H1 (cell line): ENCODE data around the gene SLC47A2. TPM values are rescaled to one million over a fixed set of nuclear protein-coding genes. Genes with fewer than 3 reads are reported as not detected.

Experiments
- CTCF ChIA-PET: fragments of 300-600 bp; sonication (Branson Sonifier 250); formaldehyde crosslinking; loops from one replicate; lab custom pipeline; 2021; ENCODE audit not compliant: partially characterized antibody; lab: Charles Lee
- POLR2A ChIA-PET: fragments of 300-600 bp; sonication (Branson Sonifier 250); formaldehyde crosslinking; loops from one replicate; lab custom pipeline; 2021; ENCODE audit warnings: inconsistent platforms; ENCODE audit not compliant: partially characterized antibody; lab: Charles Lee
- DNase-seq, 2 experiments: peaks; one replicate each; pipeline versions ENCODE4 v3.0.0 to v3.0.0-alpha.2; 2010 to 2022; ENCODE audit warnings: low spot score in 2 of 2, low read depth in 1 of 2, mixed read lengths in 1 of 2
- FAIRE-seq: peaks from 2 replicates; lab custom pipeline; 2011; peaks lifted over from hg19 to GRCh38; lab: Jason Lieb, UNC
- H2AFZ ChIP-seq: 2 replicates; pipeline ENCODE4 v1.8.1; 2012; ENCODE audit warnings: low read length, inconsistent platforms
- H2AK5ac ChIP-seq: 2 replicates; pipeline ENCODE4 v1.6.1; 2013; ENCODE audit warnings: low read depth, low read length
- H2BK120ac ChIP-seq: replicated peaks from 2 replicates; pipeline ENCODE3; 2013; ENCODE audit warnings: low read depth, low read length, inconsistent platforms
- H2BK12ac ChIP-seq: 2 replicates; pipeline ENCODE4 v1.6.1; 2013; ENCODE audit warnings: low read depth, low read length
- H2BK15ac ChIP-seq: 2 replicates; pipeline ENCODE4 v1.6.1; 2013; ENCODE audit warnings: low read length
- H2BK20ac ChIP-seq: 2 replicates; pipeline ENCODE4 v1.6.1; 2013; ENCODE audit warnings: low read length
- H2BK5ac ChIP-seq: 2 replicates; pipeline ENCODE4 v1.6.1; 2013; ENCODE audit warnings: low read depth, low read length
- H3K14ac ChIP-seq: 2 replicates; pipeline ENCODE4 v1.6.1; 2013; ENCODE audit warnings: inconsistent platforms; ENCODE audit not compliant: insufficient read length
- H3K18ac ChIP-seq: 2 replicates; pipeline ENCODE4 v1.6.1; 2013; ENCODE audit warnings: low read length; ENCODE audit errors: extremely low read depth
- H3K23ac ChIP-seq: 2 replicates; pipeline ENCODE4 v1.6.1; 2013; ENCODE audit warnings: inconsistent platforms; ENCODE audit not compliant: insufficient read length
- H3K23me2 ChIP-seq: 2 replicates; pipeline ENCODE4 v1.6.1; 2013; ENCODE audit warnings: low read depth, low read length
- H3K27ac ChIP-seq: 2 replicates; pipeline ENCODE4 v1.6.1; 2011; ENCODE audit warnings: low read depth, low read length, inconsistent platforms
- H3K27me3 ChIP-seq, 4 experiments: replicated peaks in 1 of 4; 1 replicate in 1 of 4; 2 replicates in 3 of 4; pipeline versions ENCODE4 v1.6.1 to v1.8.1; 2011 to 2013; ENCODE audit warnings: low read length in 3 of 4, mild to moderate bottlenecking in 3 of 4, inconsistent platforms in 2 of 4, mixed read lengths in 2 of 4, moderate library complexity in 1 of 4; ENCODE audit not compliant: control insufficient read depth in 3 of 4, insufficient read depth in 3 of 4; ENCODE audit errors: extremely low read depth in 1 of 4
- H3K36me3 ChIP-seq, 4 experiments: 2 replicates each; pipeline versions ENCODE4 v1.6.1 to v1.8.1; 2011 to 2013; ENCODE audit warnings: mild to moderate bottlenecking in 4 of 4, low read length in 3 of 4, moderate library complexity in 2 of 4, control low read depth in 1 of 4, inconsistent platforms in 1 of 4; ENCODE audit not compliant: insufficient read depth in 4 of 4, control insufficient read depth in 2 of 4
- H3K4ac ChIP-seq: replicated peaks from 2 replicates; pipeline ENCODE3; 2013; ENCODE audit warnings: low read length, low read depth, mixed read lengths, inconsistent platforms; ENCODE audit not compliant: insufficient read length
- H3K4me1 ChIP-seq, 4 experiments: replicated peaks in 1 of 4; 1 replicate in 1 of 4; 2 replicates in 3 of 4; pipeline versions ENCODE4 v1.6.1 to v1.8.1; 2011 to 2013; ENCODE audit warnings: low read length in 3 of 4, inconsistent platforms in 2 of 4, mixed read lengths in 1 of 4; ENCODE audit not compliant: insufficient read depth in 4 of 4, control insufficient read depth in 3 of 4
- H3K4me2 ChIP-seq, 2 experiments: 2 replicates each; pipeline versions ENCODE4 v1.6.1 to v1.8.1; 2011 to 2013; ENCODE audit warnings: low read depth in 2 of 2, low read length in 2 of 2, control low read depth in 1 of 2, inconsistent platforms in 1 of 2, mild to moderate bottlenecking in 1 of 2; ENCODE audit not compliant: insufficient read depth in 1 of 2
- H3K4me3 ChIP-seq, 4 experiments: fragments of 200-600, 300-600 bp in 1 of 4; sonication (generic), shearing (Covaris generic), sonication (Bioruptor Twin) in 1 of 4; 2 replicates each; pipeline versions ENCODE4 v1.5.1 to v1.8.1; 2011 to 2016; ENCODE audit warnings: low read length in 4 of 4, low read depth in 3 of 4, control low read depth in 2 of 4, inconsistent platforms in 2 of 4, mild to moderate bottlenecking in 2 of 4, mixed read lengths in 1 of 4, moderate library complexity in 1 of 4; ENCODE audit not compliant: insufficient read depth in 2 of 4; ENCODE audit errors: extremely low read depth in 1 of 4
- H3K56ac ChIP-seq: replicated peaks from 2 replicates; pipeline ENCODE3; 2013; ENCODE audit warnings: low read depth, mild to moderate bottlenecking, mixed read lengths, low read length, inconsistent platforms; ENCODE audit not compliant: insufficient read length
- H3K79me1 ChIP-seq: 2 replicates; pipeline ENCODE4 v1.6.1; 2013; ENCODE audit warnings: low read depth, low read length, control low read depth
- H3K79me2 ChIP-seq, 2 experiments: 2 replicates each; pipeline versions ENCODE4 v1.6.1 to v1.8.1; 2012 to 2013; ENCODE audit warnings: low read length in 2 of 2, mild to moderate bottlenecking in 2 of 2, inconsistent platforms in 1 of 2; ENCODE audit not compliant: insufficient read depth in 2 of 2, control insufficient read depth in 1 of 2
- H3K9ac ChIP-seq, 4 experiments: replicated peaks in 1 of 4; 1 replicate in 1 of 4; 2 replicates in 3 of 4; pipeline versions ENCODE4 v1.6.1 to v1.8.1; 2011 to 2013; ENCODE audit warnings: low read depth in 3 of 4, low read length in 3 of 4, control low read depth in 2 of 4, mild to moderate bottlenecking in 2 of 4, moderate library complexity in 2 of 4, inconsistent platforms in 1 of 4; ENCODE audit errors: extremely low read depth in 1 of 4
- H3K9me3 ChIP-seq, 2 experiments: 2 replicates each; pipeline versions ENCODE4 v1.6.1 to v1.8.1; 2012 to 2013; ENCODE audit warnings: mild to moderate bottlenecking in 2 of 2, moderate library complexity in 2 of 2, control low read depth in 1 of 2, inconsistent platforms in 1 of 2, low read depth in 1 of 2, low read length in 1 of 2, mixed read lengths in 1 of 2; ENCODE audit not compliant: insufficient read depth in 2 of 2
- H4K20me1 ChIP-seq, 2 experiments: replicated peaks in 1 of 2; 2 replicates each; pipeline versions ENCODE3 to v1.8.1; 2011 to 2013; ENCODE audit warnings: inconsistent platforms in 2 of 2, low read length in 2 of 2, mild to moderate bottlenecking in 1 of 2; ENCODE audit not compliant: insufficient read depth in 2 of 2, control insufficient read depth in 1 of 2
- H4K5ac ChIP-seq: 2 replicates; pipeline ENCODE4 v1.6.1; 2013; ENCODE audit warnings: low read length, low read depth, mixed read lengths, inconsistent platforms; ENCODE audit not compliant: insufficient read length
- H4K8ac ChIP-seq: 2 replicates; pipeline ENCODE4 v1.8.0; 2013; ENCODE audit warnings: mild to moderate bottlenecking, moderate library complexity, low read length, inconsistent platforms; ENCODE audit not compliant: insufficient read depth; ENCODE audit errors: extremely low read depth
- H4K91ac ChIP-seq: replicated peaks from 2 replicates; pipeline ENCODE3; 2013; ENCODE audit warnings: low read length, mixed read lengths, inconsistent platforms; ENCODE audit not compliant: insufficient read length
- ASH2L ChIP-seq: fragments of 200-600, 300-600 bp; sonication (generic); IDR thresholded peaks from one replicate; pipeline ENCODE4 v1.7.1; 2017; ENCODE audit warnings: low read length
- CTCF ChIP-seq, 3 experiments: IDR thresholded peaks; 1 replicate in 2 of 3; 2 replicates in 1 of 3; pipeline versions ENCODE4 v1.5.1 to v1.6.1; 2011; ENCODE audit warnings: low read length in 3 of 3, mild to moderate bottlenecking in 3 of 3, inconsistent platforms in 2 of 3, low read depth in 1 of 3, moderate library complexity in 1 of 3; ENCODE audit not compliant: insufficient read depth in 1 of 3; ENCODE audit errors: control extremely low read depth in 1 of 3
- GABPA ChIP-seq: IDR thresholded peaks from 2 replicates; pipeline ENCODE4 v1.6.1; 2011; ENCODE audit warnings: mild to moderate bottlenecking, low read length, moderate library complexity, borderline replicate concordance; ENCODE audit not compliant: insufficient read depth
- RAD21 ChIP-seq, 2 experiments: IDR thresholded peaks in 1 of 2; conservative IDR thresholded peaks in 1 of 2; 2 replicates each; pipeline ENCODE4 v1.6.1; 2011; ENCODE audit warnings: low read depth in 2 of 2, low read length in 2 of 2, improper control_type of control experiment in 1 of 2, inconsistent platforms in 1 of 2, mild to moderate bottlenecking in 1 of 2, moderate library complexity in 1 of 2
- TAF1 ChIP-seq: IDR thresholded peaks from 2 replicates; pipeline ENCODE4 v1.6.1; 2011; ENCODE audit warnings: mild to moderate bottlenecking, low read depth, low read length
- TCF12 ChIP-seq: IDR thresholded peaks from 2 replicates; pipeline ENCODE4 v1.6.1; 2011; ENCODE audit warnings: low read depth, mild to moderate bottlenecking, low read length
- YY1 ChIP-seq: IDR thresholded peaks from 2 replicates; pipeline ENCODE4 v1.6.1; 2011; ENCODE audit warnings: low read depth, mild to moderate bottlenecking, low read length
- WGBS, 2 experiments: shearing (Covaris generic) in 1 of 2; methylation state at CpG; one replicate each; pipeline versions ENCODE4 v1.1.6 to v1.1.7; 2013 to 2015; ENCODE audit warnings: low lambda C conversion rate in 2 of 2, mixed read lengths in 2 of 2, inconsistent platforms in 1 of 2, low coverage in 1 of 2, missing lambda C conversion rate in 1 of 2; ENCODE audit not compliant: insufficient replicate concordance in 2 of 2, insufficient coverage in 1 of 2, insufficient read length in 1 of 2; ENCODE audit errors: extremely low coverage in 1 of 2, missing lambda C conversion rate in 1 of 2; 5-methylcytosine and 5-hydroxymethylcytosine counted together
- polyA plus RNA-seq, 7 experiments: library from polyadenylated mRNA; depleted of rRNA in 3 of 7; stranded (reverse) in 5 of 7; unstranded in 2 of 7; fragments of >200 nt in 5 of 7; fragments of 200-250 nt in 2 of 7; gene quantifications; 1 replicate in 5 of 7; 2 replicates in 1 of 7; 4 replicates in 1 of 7; pipeline versions ENCODE4 v1.2.1 to v1.2.3, GENCODE V29; 2011 to 2013; ENCODE audit warnings: missing spikeins in 2 of 7, mixed read lengths in 2 of 7
- total RNA-seq: library from RNA; stranded (reverse); fragmentation: NEBNext Ultra II Directional; extraction: Animal tissue kit (Norgen Biotek cat#: 25700); gene quantifications from 2 replicates; pipeline ENCODE4 v1.2.1, GENCODE V29; 2021

The SLC47A2 gene
- total and polyA plus RNA-seq, 2 of the 8 experiments (the other 6 are each of a cell fraction or from before 2014, with no cell fraction given) = not detected

GRCh38 chr17:19762515-19762961 is 46.2 kb upstream of the SLC47A2 start:
- Histone ChIP-seq H2BK15ac (peak overlapping the region; percentile 81; the same call in 1 of the 2 replicates), H3K4me1 (peaks cover 0 to 5% (median 0%) of the 10 kb centered on the region in 4 experiments; a peak in 2 of 7 replicates), H3K27ac (no peak overlapping the region), H3K27me3 (no peaks in the 10 kb centered on the region), H3K18ac (no peak overlapping the region), H3K9me3 (no peaks in the 10 kb centered on the region; a peak in 1 of 4 replicates), H3K79me1 (no peaks in the 10 kb centered on the region), H3K4me3 (no peak overlapping the region), H4K8ac (peak overlapping the region; percentile 30; the same call in 1 of the 2 replicates), H2BK20ac (no peak overlapping the region), H4K20me1 (no peaks in the 10 kb centered on the region), H2BK5ac (no peak overlapping the region), H2BK12ac (peak overlapping the region; percentile 39; the same call in 1 of the 2 replicates), H3K23ac (no peak overlapping the region), H3K56ac (no peak overlapping the region), H3K36me3 (no peaks in the 10 kb centered on the region), H3K4me2 (no peak overlapping the region), H3K23me2 (no peaks in the 10 kb centered on the region), H4K5ac (no peak overlapping the region), H3K14ac (no peak overlapping the region), H2BK120ac (no peak overlapping the region), H3K4ac (no peak overlapping the region), H4K91ac (no peak overlapping the region), H2AFZ (no peak overlapping the region), H3K79me2 (no peaks in the 10 kb centered on the region), H2AK5ac (no peak overlapping the region), H3K9ac (no peak overlapping the region)
- TF ChIP-seq TAF1 (no peak), CTCF (IDR thresholded peaks at IDR 0.05; ENCODE audit: control extremely low read depth in 1 of 3, insufficient read depth in 1 of 3, low read depth in 1 of 3, low read length in 3 of 3) (peak; percentile 89 to 94 (median 93)), TCF12 (0 out of 2 replicates have a peak, but pooled peaks have one; percentile 30), GABPA (peak; percentile 66; the same call in 1 of the 2 replicates), YY1 (0 out of 2 replicates have a peak, but pooled peaks have one; percentile 24), ASH2L (no peak), RAD21 (IDR thresholded peaks at IDR 0.05 in 1 of 2, conservative IDR thresholded peaks at IDR 0.05 in 1 of 2; ENCODE audit: low read depth in 2 of 2, low read length in 2 of 2) (peak; percentile 72 to 85)
- DNase-seq (peak; percentile 61 to 87), FAIRE-seq (no peak)
- ChIA-PET CTCF (interaction anchor here (0.6 to 8.7 kb wide), 54 partner anchors 9 to 513 kb away, joined by 3 to 52 read pairs (median 4); partner anchors contain the start of genes ALDH3A2, B9D1, MAPK7 and SLC47A1), POLR2A (interaction anchor here (0.7 to 0.8 kb wide), 2 partner anchors 18 to 425 kb away, joined by 3 read pairs; no protein-coding TSS in a partner anchor)
- WGBS, 2 experiments = 41% methylated on average over 15 of the region's 15 CpGs; no CpG with 5 or more reads in 1 of the 2 experiments
